ENCODE results near the gene CELF4.

GRCh38 chr18:37527395-37527794, 38.2 kb downstream of the CELF4 start:
- TF ChIP-seq SMC3 (IDR thresholded peaks at IDR 0.05; ENCODE audit: low read depth, low read length) (no peak), CTCF (conservative IDR thresholded peaks at IDR 0.05; ENCODE audit: low read depth, low read length) (no peak), MAFK (IDR thresholded peaks at IDR 0.05; ENCODE audit: low read depth, low read length) (no peak), POLR2A (IDR thresholded peaks at IDR 0.05; ENCODE audit: low read depth, low read length) (no peak), RFX5 (IDR thresholded peaks at IDR 0.05; ENCODE audit: low read depth, low read length) (no peak), RCOR1 (IDR thresholded peaks at IDR 0.05; ENCODE audit: insufficient replicate concordance, low read length) (no peak), BHLHE40 (IDR thresholded peaks at IDR 0.05; ENCODE audit: low read depth, low read length) (no peak), USF2 (IDR thresholded peaks at IDR 0.05; ENCODE audit: low read depth, low read length) (no peak), CHD1 (IDR thresholded peaks at IDR 0.05; ENCODE audit: low read depth, low read length) (no peak), MXI1 (IDR thresholded peaks at IDR 0.05; ENCODE audit: borderline replicate concordance, low read depth, low read length) (no peak), ELK1 (IDR thresholded peaks at IDR 0.05; ENCODE audit: borderline replicate concordance, low read depth, low read length) (no peak), CEBPB (IDR thresholded peaks at IDR 0.05; ENCODE audit: low read depth, low read length) (no peak), NFE2L2 (IDR thresholded peaks at IDR 0.05; ENCODE audit: low read depth, low read length) (no peak), RAD21 (IDR thresholded peaks at IDR 0.05; ENCODE audit: low read length) (no peak)
